HT1080 (cell line): ENCODE results near the gene MOCS3. TPM values are rescaled to one million over a fixed set of nuclear protein-coding genes. Genes with fewer than 3 reads are reported as not detected.
A peak's percentile ranks its signal among the peaks of the same experiment; 100 is the strongest.
"Not testable (repeated sequence)": the region's sequence is repeated elsewhere in the genome, so short reads cannot be mapped to it uniquely, and the experiment has no call there.

Experiments
- DNase-seq: peaks from one replicate; pipeline ENCODE4 v3.0.0-alpha.2; 2015; ENCODE audit warnings: low read depth
- total RNA-seq: library from RNA; depleted of rRNA; stranded (reverse); fragments of >200 nt; shearing (Covaris generic); gene quantifications from 2 replicates; pipeline ENCODE4 v1.2.3, GENCODE V29; 2014

The MOCS3 gene
- total RNA-seq, 1 experiment from 2014 or later, result 15.1 TPM

GRCh38 chr20:50931306-50932015 is 27.2 kb upstream of the MOCS3 start, which contains the start of gene ADNP:
Gene ADNP (minus strand): TSS chr20:50931437. CDS start chr20:50903996, 27,441 bp downstream.
- DNase-seq, result peak; percentile 89

- DNase-seq, result no peak
These were observed 26.6 kb upstream of the MOCS3 start for GRCh38 chr20:50932016-50932485.

- no peak for DNase-seq
These were observed 25.8 kb upstream of the MOCS3 start for GRCh38 chr20:50932691-50933280.

- DNase-seq, result no peak
These were observed 25.0 kb upstream of the MOCS3 start for GRCh38 chr20:50933589-50933988.

GRCh38 chr20:50943069-50943468 is 15.5 kb upstream of the MOCS3 start:
- no peak for DNase-seq

- DNase-seq, result no peak
These were observed 10.4 kb upstream of the MOCS3 start for GRCh38 chr20:50948132-50948785.

GRCh38 chr20:50953196-50953595 is 5.4 kb upstream of the MOCS3 start:
- no peak for DNase-seq

- DNase-seq, result no peak
These were observed 4.8 kb upstream of the MOCS3 start for GRCh38 chr20:50953821-50954220.

GRCh38 chr20:50957276-50957675 is 1.3 kb upstream of the MOCS3 start:
- no peak for DNase-seq

- no peak for DNase-seq
These were observed 612 bp upstream of the MOCS3 start, which contains the start of gene DPM1 for GRCh38 chr20:50957798-50958614. Gene DPM1 (minus strand): TSS chr20:50958532. CDS start chr20:50958523, 9 bp downstream.

GRCh38 chr20:50959543-50960126 is 1.0 kb downstream of the MOCS3 start:
- DNase-seq, result no peak

- DNase-seq, result no peak
These were observed 9.0 kb downstream of the MOCS3 start for GRCh38 chr20:50967586-50967985.

GRCh38 chr20:50968289-50968688 is 9.7 kb downstream of the MOCS3 start:
- no peak for DNase-seq

- DNase-seq, result no peak
These were observed 10.8 kb downstream of the MOCS3 start for GRCh38 chr20:50969435-50969834.

GRCh38 chr20:50969912-50970311 is 11.3 kb downstream of the MOCS3 start:
- no peak for DNase-seq

- no peak for DNase-seq
These were observed 17.2 kb downstream of the MOCS3 start for GRCh38 chr20:50975701-50976330.

GRCh38 chr20:50977066-50978021 is 18.7 kb downstream of the MOCS3 start:
- no peak for DNase-seq

GRCh38 chr20:50978533-50978932 is 19.9 kb downstream of the MOCS3 start:
- not testable (repeated sequence) for DNase-seq

- DNase-seq, result peak; percentile 95
These were observed 21.6 kb downstream of the MOCS3 start for GRCh38 chr20:50980071-50980681.
